ENCODE measurements around the gene CCDC40.
A peak's percentile ranks its signal among the peaks of the same experiment; 100 is the strongest.

Gene CCDC40

DNA sequence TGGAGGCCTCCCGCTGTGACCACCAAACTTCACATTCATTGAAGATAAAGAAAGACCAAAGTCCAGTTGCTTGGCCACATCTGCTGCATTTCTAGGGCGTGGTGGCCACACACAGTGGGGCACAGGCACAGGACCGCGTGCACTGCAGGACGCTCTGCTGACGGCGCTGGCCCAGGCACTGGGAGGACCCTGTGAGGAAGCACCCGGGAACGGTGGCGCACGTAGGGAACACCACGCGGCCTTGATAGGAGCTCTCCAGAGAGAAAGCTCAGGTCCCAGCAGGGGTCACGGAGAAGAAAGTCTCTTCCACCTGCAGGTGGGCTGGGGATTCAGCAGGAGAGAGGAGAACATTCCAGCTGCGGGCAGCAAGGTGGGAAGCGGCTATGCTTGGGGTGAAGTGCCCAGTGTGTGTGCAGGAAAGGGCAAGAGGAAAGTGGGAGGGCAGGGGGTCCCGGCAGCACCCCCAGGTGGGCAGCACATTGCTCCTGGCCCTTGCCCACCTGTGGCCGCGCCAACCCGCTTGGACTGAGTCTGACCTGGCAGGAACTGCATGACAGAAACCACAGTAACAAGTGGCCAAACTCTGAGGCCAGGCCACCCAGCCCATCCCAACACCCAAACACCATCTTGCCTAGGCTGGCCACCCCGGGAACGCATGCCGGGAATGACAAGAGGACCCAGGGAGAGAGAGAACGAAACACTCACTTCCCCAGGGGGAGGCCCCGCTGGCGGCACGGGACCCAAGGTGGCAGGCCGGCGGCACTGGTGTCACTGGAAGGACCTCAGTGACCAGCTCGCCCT is 33.6 kb upstream of the CCDC40 start:
- DNase-seq (ENCODE audit: low spot score): no peak
- TF ChIP-seq, protein P1, sequence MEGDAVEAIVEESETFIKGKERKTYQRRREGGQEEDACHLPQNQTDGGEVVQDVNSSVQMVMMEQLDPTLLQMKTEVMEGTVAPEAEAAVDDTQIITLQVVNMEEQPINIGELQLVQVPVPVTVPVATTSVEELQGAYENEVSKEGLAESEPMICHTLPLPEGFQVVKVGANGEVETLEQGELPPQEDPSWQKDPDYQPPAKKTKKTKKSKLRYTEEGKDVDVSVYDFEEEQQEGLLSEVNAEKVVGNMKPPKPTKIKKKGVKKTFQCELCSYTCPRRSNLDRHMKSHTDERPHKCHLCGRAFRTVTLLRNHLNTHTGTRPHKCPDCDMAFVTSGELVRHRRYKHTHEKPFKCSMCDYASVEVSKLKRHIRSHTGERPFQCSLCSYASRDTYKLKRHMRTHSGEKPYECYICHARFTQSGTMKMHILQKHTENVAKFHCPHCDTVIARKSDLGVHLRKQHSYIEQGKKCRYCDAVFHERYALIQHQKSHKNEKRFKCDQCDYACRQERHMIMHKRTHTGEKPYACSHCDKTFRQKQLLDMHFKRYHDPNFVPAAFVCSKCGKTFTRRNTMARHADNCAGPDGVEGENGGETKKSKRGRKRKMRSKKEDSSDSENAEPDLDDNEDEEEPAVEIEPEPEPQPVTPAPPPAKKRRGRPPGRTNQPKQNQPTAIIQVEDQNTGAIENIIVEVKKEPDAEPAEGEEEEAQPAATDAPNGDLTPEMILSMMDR (IDR thresholded peaks at IDR 0.05; ENCODE audit: extremely low read depth, missing control alignments): no peak

DNA sequence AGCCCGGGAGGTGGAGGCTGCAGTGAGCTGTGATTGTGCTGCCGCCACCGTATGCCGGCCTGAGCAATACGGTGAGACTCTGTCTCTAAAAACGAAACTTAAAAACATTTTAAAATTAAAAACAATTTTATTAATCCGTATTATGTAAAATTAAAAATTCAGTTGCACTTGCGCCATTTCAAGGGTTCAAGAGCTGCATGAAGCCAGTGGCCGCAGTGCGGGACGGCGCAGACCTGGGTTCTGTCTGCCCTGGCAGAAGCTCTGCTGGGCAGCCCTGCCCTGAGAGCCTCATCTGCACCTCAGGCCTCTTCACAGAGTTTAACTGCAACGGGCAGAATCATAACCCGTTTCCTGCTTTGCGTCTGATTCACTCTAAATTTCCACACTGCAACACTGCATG is 32.5 kb upstream of the CCDC40 start:
- DNase-seq (ENCODE audit: low spot score): no peak
- TF ChIP-seq, protein P1 (IDR thresholded peaks at IDR 0.05; ENCODE audit: extremely low read depth, missing control alignments): no peak

DNA sequence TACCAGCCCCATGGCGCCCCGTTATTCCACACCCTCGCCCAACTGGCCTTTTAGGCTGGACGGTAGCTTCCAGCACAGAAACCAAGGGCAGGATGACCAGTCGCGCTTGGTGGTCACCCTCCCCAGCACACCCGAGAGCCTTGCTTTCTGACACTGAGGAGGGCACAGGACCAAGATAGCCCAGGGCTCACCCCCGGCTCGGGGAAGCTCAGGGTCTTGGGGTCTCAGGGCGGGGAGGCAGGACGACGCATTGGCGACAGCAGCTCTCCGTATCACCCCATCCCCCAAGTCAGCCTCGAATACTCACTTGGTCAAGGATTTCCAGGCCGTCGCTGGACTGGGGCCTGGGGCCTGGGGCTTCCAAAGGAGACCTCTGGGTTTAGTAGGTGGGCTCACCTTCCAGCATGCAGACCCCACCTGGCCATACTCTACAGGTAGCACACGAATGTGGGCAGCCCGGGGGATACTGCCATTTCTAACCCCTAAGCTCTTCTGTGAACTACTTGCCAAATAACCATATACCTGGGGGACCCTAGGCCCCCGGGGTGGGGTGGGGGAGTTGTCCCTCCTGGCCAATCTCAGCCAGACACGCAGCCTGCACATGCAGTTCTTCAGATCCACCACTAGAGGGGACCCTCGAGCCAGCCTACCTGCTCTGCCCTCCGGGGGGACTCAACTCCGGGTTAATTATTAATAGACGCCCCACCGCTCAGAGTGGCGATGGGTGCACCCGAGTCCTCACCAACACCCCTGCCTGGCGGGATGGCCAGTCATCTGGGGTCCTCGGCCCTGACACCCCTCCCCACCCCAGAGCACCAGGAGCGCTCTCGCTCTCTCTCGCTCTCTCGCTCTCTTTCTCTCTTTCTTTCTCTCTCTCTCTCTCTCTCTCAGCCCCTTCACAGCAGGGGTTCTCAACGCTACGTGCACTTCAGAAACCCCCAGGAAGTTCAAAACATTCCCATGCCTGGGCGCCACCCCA is 30.8 kb upstream of the CCDC40 start:
- TF ChIP-seq, protein P1 (IDR thresholded peaks at IDR 0.05; ENCODE audit: extremely low read depth, missing control alignments): peak; percentile 89
- peak; percentile 95 for DNase-seq (ENCODE audit: low spot score)

DNA sequence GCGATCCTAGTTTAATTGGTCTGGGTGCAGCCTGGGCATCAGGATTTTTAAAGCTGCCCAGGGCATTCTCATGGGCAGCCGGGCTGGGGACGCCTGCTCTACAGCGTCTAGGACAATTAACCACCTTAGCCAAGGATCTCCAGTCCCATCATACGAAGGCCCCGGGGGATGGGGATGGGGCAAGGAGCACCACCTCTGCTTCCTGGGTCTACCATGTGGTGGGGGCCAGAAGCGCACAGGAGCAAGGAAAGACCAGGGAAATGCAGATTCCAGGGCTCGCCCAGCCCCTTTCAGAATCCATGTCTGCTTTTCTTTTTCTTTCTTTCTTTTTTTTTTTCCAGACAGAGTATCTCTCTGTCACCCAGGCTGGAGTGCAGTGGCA is 30.1 kb upstream of the CCDC40 start:
- no peak for DNase-seq (ENCODE audit: low spot score)

DNA sequence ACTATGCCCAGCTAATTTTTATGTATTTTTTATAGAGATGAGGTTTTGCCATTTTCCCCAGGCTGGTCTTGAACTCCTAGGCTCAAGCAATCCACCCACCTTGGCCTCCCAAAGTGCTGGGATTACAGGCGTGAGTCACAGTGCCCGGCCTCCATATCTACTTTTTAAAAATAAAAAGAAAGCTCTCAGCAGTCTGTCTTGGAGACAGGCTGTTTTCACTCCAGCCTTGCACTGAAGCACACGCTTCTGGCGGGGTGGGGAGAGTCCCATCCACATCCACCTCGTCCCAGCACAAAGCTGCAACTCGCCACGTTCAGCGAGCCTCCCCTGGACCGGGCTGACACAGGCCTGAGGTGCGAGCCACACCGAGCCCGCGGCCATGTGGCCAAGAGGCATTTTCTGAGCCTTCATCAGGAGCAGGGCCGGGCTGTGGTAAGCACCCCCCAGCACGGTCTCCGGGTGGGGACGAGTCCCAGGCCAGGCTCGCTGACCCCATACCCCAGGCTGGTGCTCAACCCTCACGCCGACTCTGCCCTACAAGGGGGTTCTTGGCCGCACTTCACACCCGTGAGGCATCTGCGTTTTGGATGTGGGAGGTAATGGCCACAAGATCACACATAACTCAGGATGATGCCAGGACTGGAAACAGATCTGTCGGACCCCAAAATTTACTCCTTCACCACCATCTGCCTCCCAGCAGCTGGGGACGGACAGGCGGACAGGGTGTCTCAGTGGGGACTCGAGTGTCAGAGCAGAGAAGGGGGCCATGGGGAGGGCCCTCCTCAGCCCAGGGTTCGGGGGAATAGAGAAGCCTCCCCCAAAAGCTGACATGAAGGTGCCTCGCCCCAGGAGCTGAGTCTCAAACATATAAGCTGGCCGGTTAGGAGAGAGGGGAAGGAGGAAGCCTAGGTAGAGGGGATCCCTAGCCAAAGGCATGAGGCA is 29.4 kb upstream of the CCDC40 start:
- TF ChIP-seq, protein P1 (IDR thresholded peaks at IDR 0.05; ENCODE audit: extremely low read depth, missing control alignments): no peak

More for the DNA sequence above, 30.1 kb upstream of the CCDC40 start:
- TF ChIP-seq, protein P1 (IDR thresholded peaks at IDR 0.05; ENCODE audit: extremely low read depth, missing control alignments): no peak

DNA sequence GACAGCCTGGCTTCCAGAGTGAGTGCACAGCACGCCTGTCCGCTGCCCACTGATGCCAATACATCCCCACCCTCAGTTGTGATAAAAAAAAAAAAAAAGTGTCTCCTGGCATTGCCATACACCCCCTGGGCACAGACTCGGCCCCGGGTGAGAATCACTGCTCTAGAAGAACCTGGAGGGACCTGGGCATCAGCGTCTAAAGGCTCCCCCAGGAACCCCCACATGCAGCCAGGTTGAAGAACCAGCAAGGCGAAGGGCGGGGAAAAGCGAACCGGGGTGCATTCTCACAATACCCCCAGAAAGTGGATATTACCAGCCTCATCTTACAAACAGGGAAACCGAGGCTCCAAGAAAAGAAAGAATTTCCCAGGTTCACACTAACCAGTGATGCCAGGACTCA is 28.5 kb upstream of the CCDC40 start:
- TF ChIP-seq, protein P1 (IDR thresholded peaks at IDR 0.05; ENCODE audit: extremely low read depth, missing control alignments): no peak
- no peak for DNase-seq (ENCODE audit: low spot score)

More for the DNA sequence above, 29.4 kb upstream of the CCDC40 start:
- no peak for DNase-seq (ENCODE audit: low spot score)

Data from GM20000 (cell line).